Neural crest cell (in vitro differentiated cells): ENCODE measurements around the gene JARID2. TPM values are rescaled to one million over a fixed set of nuclear protein-coding genes. Genes with fewer than 3 reads are reported as not detected.
A peak's percentile ranks its signal among the peaks of the same experiment; 100 is the strongest.

Source experiments
- DNase-seq: peaks from one replicate; pipeline ENCODE4 v3.0.0; 2021; ENCODE audit warnings: low read depth, mixed read lengths, low spot score
- H3K27ac Mint-ChIP-seq: one replicate; pipeline ENCODE4 v1.8.0; 2021; ENCODE audit warnings: mild to moderate bottlenecking, mixed read lengths; ENCODE audit not compliant: unreplicated experiment
- H3K27me3 Mint-ChIP-seq: 2 replicates; pipeline ENCODE4 v1.8.0; 2021; ENCODE audit warnings: low read depth, mild to moderate bottlenecking, mixed read lengths
- H3K36me3 Mint-ChIP-seq: 2 replicates; pipeline ENCODE4 v1.8.0; 2021; ENCODE audit warnings: low read depth, mild to moderate bottlenecking, mixed read lengths
- H3K4me1 Mint-ChIP-seq: 2 replicates; pipeline ENCODE4 v1.8.0; 2021; ENCODE audit warnings: mixed read lengths
- H3K4me3 Mint-ChIP-seq: one replicate; pipeline ENCODE4 v1.8.0; 2021; ENCODE audit warnings: mild to moderate bottlenecking, mixed read lengths
- H3K9me3 Mint-ChIP-seq: 2 replicates; pipeline ENCODE4 v1.8.0; 2021; ENCODE audit warnings: mixed read lengths
- total RNA-seq: library from RNA; stranded (reverse); gene quantifications from 2 replicates; pipeline ENCODE4 v1.2.1, GENCODE V29; 2021
- TF ChIP-seq, protein P1 (sequence below): fragments of 200-600 bp; sonication (generic); conservative IDR thresholded peaks from 2 replicates; pipeline ENCODE4 v1.5.0; 2021; ENCODE audit warnings: antibody characterized with exemption, mild to moderate bottlenecking

JARID2 gene
- total RNA-seq, 1 donor from 2014 or later, result 33.9 TPM

DNA sequence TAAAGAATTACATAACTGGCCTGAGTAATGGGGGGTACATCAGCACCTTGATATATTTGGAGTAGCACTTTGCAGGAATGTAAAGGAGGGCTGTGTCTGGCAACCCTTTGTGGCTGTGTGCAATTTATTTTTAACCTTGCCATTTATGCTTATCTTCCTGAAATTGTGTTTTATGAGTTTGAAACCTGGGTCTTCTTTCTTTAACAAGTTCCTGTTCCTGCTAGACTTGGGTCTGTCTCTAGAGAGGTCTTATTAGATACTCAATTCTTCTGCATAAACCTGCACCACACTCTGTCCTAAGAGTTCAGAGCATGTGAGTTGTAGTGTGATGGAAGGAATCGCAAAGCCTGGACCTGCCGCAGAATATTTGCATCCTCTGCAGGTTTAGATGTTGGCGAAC is 181.0 kb downstream of the JARID2 start:
- no peak for DNase-seq
- TF ChIP-seq, protein P1, sequence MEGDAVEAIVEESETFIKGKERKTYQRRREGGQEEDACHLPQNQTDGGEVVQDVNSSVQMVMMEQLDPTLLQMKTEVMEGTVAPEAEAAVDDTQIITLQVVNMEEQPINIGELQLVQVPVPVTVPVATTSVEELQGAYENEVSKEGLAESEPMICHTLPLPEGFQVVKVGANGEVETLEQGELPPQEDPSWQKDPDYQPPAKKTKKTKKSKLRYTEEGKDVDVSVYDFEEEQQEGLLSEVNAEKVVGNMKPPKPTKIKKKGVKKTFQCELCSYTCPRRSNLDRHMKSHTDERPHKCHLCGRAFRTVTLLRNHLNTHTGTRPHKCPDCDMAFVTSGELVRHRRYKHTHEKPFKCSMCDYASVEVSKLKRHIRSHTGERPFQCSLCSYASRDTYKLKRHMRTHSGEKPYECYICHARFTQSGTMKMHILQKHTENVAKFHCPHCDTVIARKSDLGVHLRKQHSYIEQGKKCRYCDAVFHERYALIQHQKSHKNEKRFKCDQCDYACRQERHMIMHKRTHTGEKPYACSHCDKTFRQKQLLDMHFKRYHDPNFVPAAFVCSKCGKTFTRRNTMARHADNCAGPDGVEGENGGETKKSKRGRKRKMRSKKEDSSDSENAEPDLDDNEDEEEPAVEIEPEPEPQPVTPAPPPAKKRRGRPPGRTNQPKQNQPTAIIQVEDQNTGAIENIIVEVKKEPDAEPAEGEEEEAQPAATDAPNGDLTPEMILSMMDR, result no peak
- peaks cover 77% of the 10 kb centered on the region for H3K4me1 Mint-ChIP-seq
- H3K4me3 Mint-ChIP-seq, result peak overlapping the region; percentile 38
- no peak overlapping the region for H3K27ac Mint-ChIP-seq
- no peaks in the 10 kb centered on the region for H3K36me3 Mint-ChIP-seq
- no peaks in the 10 kb centered on the region for H3K9me3 Mint-ChIP-seq
- H3K27me3 Mint-ChIP-seq, result no peaks in the 10 kb centered on the region

DNA sequence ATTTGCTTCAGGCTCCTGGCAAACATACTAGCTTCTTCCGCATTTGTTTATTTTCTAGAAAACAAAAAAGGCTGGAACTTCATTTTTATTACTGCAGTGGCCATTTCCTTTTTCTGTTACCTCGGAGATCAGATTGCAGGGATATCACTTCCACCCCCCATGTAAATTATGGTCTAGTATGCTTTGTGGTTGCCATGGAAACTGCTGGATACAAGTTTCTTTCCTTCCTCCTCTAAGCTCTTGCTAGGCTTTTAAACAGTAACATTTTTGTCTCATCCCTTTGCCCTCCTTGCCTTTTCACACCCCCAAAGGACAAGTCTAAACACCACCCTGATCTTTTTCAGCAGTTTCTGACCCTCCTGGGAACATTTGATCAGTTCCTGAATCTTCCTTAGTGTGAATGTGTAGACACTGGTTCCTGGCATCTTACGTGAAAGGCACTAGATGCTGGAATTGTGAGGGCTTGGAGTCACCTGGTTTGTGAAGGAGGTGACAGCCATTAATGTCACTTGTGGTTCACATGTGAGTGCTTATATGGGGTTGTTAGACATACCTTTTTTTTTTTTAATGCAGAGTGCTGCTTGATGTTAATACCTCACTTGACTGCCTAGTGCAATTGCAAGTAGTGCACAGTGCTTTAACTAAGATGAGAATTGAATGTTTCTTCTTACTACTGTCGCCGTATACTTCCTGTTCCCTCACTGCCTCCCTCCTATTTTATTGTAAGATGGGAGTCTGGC is 181.6 kb downstream of the JARID2 start:
- H3K4me3 Mint-ChIP-seq, result peak overlapping the region; percentile 38

DNA sequence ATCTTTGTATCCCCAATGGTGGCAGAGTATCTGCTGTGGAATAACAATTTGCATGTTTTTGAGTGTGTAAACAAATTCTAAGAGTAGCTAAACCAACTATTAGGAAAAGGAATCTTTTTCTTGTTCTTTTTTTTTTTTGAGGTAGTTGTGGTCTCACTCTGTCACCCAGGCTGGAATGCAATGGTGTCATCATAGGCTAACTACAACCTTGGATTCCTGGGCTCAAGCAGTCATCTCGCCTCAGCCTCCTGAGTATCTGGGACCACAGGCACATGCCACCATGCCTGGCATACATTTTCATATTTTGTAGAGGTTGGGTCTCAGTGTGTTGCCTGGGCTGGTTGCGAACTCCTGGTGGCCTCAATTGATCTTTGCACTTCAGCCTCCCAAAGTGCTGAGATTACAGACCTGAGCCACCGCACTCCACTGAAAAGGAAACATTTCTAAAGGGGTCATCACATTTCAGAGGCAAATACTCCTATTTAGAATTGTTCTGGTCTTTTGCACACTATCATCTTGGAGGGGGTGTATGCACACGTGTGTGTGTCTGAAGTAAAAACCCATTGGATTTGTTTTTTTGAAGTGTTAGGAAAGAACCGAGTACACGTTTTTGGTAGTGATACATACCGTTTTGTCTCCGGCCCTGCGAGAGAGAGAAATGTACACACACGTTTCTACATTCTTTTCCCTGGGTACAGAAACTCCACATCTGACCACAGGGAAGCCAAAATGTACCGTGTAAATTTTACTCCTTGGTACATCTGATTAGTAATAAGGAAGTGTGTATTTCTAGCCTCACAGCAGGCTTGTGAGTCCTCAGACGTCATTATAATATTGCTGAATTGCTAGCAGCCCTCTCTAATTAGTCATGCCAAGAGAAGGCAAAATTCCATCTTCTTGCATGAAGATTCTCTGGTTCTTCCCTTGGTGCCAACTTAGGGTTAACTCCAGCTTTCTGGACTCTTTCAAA is 183.6 kb downstream of the JARID2 start:
- no peaks in the 10 kb centered on the region for H3K27me3 Mint-ChIP-seq
- TF ChIP-seq, protein P1, result no peak
- H3K36me3 Mint-ChIP-seq, result no peaks in the 10 kb centered on the region

More for the DNA sequence above, 181.6 kb downstream of the JARID2 start:
- TF ChIP-seq, protein P1, result no peak
- Mint-ChIP-seq H3K27ac (no peak overlapping the region), H3K36me3 (no peaks in the 10 kb centered on the region), H3K27me3 (no peaks in the 10 kb centered on the region), H3K9me3 (no peaks in the 10 kb centered on the region), H3K4me1 (peaks cover 75% of the 10 kb centered on the region)
- DNase-seq, result no peak

DNA sequence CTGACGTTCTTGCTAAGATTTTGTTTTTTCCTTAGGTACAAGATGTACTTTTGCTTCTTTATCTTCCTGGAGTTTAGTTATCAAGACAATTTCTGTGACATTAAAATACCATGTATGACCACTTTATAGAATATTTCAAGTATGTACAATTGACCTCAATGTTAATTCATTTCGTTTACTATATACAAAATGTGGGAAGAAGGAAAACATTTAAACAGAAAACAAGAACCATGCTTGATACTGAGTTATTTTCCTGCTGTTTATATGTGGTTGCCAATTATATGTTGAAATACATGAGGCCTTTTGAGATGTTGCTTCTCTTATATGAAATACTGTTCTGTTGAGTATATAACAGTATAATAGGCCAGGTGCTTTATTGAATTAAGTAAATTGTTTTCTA is 184.3 kb downstream of the JARID2 start:
- DNase-seq, result no peak
- TF ChIP-seq, protein P1, result no peak
- Mint-ChIP-seq H3K36me3 (no peaks in the 10 kb centered on the region), H3K27ac (no peak overlapping the region), H3K9me3 (no peaks in the 10 kb centered on the region), H3K27me3 (no peaks in the 10 kb centered on the region), H3K4me1 (peaks cover 93% of the 10 kb centered on the region), H3K4me3 (no peak overlapping the region)

More for the DNA sequence above, 183.6 kb downstream of the JARID2 start:
- DNase-seq, result no peak
- Mint-ChIP-seq H3K9me3 (no peaks in the 10 kb centered on the region), H3K4me3 (no peak overlapping the region), H3K4me1 (peaks cover 86% of the 10 kb centered on the region), H3K27ac (no peak overlapping the region)

DNA sequence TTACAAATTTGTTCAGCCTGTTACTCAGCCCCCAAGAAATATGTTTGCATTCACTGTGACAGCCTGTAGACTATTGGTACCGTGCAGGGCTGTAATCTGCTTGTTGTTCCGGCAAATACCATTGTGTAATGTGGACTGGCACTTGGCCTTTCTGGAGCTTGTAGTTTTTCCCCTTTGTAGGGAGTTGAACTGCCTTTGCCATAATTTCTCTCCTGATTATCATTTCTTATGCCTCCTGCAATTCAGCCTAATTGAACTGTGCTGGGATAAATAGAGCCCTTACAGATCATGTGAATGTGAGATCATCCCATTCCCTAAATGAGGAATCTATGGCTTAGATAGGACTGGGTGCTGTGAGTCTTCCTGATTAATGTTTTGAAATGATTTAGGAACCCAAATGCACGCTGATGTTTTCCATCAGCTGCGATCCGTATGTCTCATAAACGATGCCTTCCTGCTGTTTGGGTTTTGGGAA is 185.1 kb downstream of the JARID2 start:
- Mint-ChIP-seq H3K9me3 (no peaks in the 10 kb centered on the region), H3K4me3 (no peak overlapping the region), H3K27me3 (no peaks in the 10 kb centered on the region), H3K27ac (no peak overlapping the region), H3K36me3 (no peaks in the 10 kb centered on the region), H3K4me1 (peaks cover 89% of the 10 kb centered on the region)
- TF ChIP-seq, protein P1, result no peak
- no peak for DNase-seq
